ENCODE data around the gene DDAH1.

GRCh38 chr1:85461216-85461918 is 3.6 kb downstream of the DDAH1 start:
- TF ChIP-seq GATA1 (IDR thresholded peaks at IDR 0.05; ENCODE audit: low read depth, low read length) (no peak), POLR2A (IDR thresholded peaks at IDR 0.05; ENCODE audit: low read length) (no peak)
